22Rv1 (cell line): ENCODE data around the gene ABLIM2.
A peak's percentile ranks its signal among the peaks of the same experiment; 100 is the strongest.

Source experiments
- H3K27ac ChIP-seq: fragments of 450-650 bp; 2 replicates; pipeline ENCODE4 v1.5.1; 2017
- ZFX ChIP-seq: fragments of 450-650 bp; IDR thresholded peaks from 2 replicates; pipeline ENCODE4 v1.6.1; 2017; ENCODE audit warnings: antibody characterized with exemption, borderline replicate concordance
- TF ChIP-seq, protein P1 (sequence below): fragments of 450-650 bp; IDR thresholded peaks from 2 replicates; pipeline ENCODE4 v1.5.1; 2017; ENCODE audit warnings: mild to moderate bottlenecking

Gene ABLIM2

DNA sequence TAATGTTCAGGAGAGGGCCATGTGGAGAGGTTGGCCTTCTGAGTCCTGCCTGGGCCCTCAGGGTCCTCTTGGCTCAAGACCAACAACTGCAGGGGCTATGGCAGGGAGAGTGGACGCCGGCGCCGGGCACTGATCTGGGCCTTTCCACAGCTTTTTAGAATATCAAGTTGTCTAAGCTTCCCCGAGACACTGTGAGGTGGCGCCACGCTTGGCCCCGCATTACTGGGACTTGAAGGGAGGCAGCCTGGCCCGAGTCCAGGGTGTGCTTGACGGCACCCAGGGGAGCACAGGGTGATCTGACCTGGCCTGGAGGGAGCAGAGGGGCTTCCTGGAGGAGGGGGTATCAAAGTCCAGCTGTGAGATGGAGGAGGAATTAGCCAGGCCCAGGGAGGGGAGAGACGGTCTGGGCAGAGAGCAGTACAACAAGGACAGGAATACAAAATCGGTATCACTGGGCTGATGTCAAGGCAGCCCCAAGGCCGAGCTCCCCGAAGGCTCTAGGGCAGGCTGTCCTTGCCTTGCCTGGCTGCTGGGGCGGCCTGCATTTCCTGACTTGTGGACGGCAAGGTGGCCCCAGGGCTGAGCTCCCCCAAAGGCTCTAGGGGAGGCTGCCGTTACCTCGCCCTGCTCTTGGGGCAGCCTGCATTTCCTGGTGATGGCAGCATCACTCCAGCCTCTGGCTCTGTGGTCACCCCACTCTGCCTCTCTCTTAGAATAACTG, 28.1 kb downstream of the ABLIM2 start:
- H3K27ac ChIP-seq: no peak overlapping the region
- no peak for TF ChIP-seq ZFX
- TF ChIP-seq, protein P1, sequence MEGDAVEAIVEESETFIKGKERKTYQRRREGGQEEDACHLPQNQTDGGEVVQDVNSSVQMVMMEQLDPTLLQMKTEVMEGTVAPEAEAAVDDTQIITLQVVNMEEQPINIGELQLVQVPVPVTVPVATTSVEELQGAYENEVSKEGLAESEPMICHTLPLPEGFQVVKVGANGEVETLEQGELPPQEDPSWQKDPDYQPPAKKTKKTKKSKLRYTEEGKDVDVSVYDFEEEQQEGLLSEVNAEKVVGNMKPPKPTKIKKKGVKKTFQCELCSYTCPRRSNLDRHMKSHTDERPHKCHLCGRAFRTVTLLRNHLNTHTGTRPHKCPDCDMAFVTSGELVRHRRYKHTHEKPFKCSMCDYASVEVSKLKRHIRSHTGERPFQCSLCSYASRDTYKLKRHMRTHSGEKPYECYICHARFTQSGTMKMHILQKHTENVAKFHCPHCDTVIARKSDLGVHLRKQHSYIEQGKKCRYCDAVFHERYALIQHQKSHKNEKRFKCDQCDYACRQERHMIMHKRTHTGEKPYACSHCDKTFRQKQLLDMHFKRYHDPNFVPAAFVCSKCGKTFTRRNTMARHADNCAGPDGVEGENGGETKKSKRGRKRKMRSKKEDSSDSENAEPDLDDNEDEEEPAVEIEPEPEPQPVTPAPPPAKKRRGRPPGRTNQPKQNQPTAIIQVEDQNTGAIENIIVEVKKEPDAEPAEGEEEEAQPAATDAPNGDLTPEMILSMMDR: no peak

DNA sequence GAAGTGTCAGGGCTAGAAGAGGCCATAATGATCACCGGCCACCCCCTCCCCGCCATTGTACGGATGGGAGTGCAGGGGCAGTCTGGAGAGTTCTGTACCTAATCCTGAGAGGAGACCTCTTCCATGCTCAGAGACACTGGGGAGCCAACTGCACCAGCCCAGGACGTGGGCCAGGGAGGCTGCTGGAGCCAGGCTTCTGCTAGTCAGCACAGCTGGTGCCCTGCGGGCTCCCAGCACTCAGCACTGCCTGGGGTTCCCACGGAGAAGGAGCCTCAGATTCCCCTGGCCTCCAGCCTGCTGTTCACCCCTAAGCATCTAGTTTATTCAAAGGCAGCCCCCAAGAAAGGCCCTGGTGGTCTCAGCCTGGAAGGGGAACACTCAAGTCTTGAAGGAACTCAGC, 28.8 kb downstream of the ABLIM2 start:
- TF ChIP-seq, protein P1: no peak
- no peak for TF ChIP-seq ZFX
- H3K27ac ChIP-seq: no peak overlapping the region

DNA sequence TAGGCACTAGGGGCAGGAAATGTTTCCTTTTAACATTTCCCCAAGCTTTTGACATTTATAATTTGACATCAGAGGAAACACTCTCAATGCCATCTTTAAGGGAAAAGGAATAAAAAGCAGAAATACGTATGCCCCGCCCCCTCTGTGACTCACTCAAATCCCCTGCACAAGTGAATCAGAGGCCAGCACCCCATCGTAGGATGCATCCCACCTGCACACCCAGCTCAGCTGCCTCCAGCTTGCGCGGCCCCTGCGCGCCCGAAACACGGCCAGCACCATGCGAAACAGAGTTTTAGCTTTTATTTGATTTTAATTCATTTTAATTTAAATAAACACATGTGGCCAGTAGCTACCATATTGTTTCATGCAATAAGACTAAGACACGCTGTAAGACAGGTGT, 29.5 kb downstream of the ABLIM2 start:
- TF ChIP-seq, protein P1: no peak
- TF ChIP-seq ZFX: no peak

DNA sequence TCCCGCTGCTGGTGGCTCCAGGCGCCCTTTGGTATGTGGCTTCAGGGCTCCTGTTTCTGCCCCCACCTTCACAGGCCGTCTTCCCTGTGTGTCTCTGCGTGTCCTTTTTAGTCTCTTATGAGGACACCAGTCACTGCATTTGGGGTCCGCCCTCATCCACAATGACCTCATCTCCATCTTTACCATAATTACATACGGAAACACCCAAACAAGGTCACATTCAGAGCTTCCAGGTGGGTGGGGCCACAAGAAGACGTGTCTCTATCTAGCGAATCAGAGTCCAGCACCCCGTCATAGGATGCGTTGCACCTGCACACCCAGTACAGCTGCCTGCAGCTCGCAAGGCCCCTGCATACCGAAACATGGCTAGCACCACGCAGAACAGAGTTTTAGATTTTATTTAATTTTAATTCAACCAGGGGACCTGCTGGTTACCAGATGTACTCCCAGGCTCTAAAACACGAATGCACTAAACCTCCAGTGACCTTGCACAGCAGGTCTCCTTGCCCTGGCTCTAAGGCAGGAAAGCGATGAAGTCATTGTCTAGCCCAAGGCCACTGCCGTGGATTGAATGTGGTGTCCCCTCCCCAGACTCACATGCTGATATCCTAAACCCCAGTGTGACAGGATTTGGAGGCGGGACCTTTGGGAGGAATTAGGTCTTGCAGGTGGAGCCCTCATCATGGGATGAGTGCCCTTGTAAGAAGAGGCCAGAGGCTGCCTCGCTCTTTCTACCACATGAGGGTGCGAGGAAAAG, 30.3 kb downstream of the ABLIM2 start:
- H3K27ac ChIP-seq: 0 out of 2 replicates have a peak overlapping the region, but pooled peaks have one; percentile 23
- no peak for TF ChIP-seq ZFX
- TF ChIP-seq, protein P1: no peak

More for the DNA sequence above, 29.5 kb downstream of the ABLIM2 start:
- H3K27ac ChIP-seq: no peak overlapping the region

DNA sequence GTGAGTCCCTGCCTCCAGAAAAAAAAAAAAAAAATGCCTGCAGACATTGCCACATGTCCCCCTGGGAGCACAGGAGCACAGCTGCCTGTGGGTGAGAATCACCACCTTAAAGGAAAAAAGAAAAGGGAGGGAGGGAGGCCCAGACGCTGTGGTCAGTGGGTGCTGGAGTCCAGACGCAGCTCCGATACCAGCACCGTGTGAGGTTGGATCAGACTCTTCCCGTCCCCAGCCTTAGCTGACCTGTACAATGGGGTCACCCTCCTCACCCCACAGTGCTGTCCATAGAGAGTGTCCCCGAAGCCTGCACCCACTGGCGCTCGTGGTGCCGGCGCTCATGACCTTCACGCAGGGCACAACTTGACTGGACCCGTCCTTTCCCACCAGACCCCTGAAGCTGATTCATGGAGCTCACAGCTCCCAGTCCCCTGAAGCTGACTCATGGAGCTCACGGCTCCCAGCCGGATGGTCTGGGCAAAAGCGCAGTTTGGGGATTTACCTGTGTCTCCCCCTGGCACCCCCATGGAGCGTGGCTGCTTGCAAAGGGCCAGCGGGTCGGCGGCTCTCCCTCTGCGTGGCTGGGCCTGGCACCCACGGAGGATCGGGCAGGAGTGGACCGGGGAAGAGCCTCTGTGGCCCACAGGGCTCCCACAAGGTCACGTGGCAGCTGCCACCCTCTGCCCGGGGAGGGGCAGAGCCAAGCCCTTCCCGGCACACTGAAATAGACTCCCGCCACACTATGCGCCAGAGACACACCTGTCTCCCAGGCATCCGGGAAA, 31.4 kb downstream of the ABLIM2 start:
- TF ChIP-seq, protein P1: no peak
- no peak for TF ChIP-seq ZFX
- H3K27ac ChIP-seq: no peak overlapping the region

DNA sequence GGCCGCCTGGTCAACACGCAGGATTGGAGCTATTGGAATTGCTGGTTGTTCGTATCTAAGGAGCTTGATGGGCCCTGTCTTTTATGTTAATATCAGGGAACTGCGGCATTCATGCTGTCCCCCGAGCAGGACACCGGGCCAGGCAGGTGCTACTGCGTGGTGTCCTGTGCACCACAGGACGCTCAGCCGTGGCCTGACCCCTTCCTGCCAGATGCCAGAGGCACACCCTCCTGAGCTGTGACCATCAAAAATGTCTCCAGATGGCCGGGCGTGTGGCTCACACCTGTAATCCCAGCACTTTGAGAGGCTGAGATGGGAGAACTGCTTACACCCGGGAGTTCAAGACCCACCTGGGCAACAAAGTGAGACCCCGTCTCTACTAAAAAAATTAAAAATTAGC, 32.1 kb downstream of the ABLIM2 start:
- no peak for TF ChIP-seq ZFX
- TF ChIP-seq, protein P1: no peak
- H3K27ac ChIP-seq: no peak overlapping the region

DNA sequence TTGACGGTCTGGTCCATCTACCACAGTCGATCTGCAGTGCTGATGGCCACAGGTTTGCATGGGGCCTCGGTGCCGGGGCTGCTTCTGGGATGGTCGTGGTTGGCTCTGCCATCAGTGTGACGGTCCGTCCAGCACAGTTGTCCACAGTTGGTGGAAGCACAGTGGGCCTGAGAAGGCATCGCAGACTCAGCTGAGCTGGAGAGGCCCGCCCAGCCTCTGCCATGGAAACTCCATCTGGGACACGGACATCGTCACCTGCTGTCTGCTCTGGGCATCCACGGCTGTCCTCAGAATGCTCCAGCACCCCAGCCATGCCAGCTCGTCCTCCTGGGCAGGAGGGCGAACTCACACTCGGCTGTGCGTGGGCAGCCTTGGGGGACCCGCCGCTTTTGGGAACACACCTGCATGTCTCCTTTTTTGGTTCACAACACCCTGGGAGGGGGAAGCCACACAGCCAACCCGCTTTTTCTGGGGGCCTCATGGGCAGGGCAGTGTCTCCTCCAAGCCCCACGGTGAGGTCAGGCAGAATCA, 33.0 kb downstream of the ABLIM2 start:
- no peak overlapping the region for H3K27ac ChIP-seq
- TF ChIP-seq, protein P1: no peak
- no peak for TF ChIP-seq ZFX
